NCI-H1694 (cell line): ENCODE results near the gene INPP4B.
"Not testable (repeated sequence)": the region's sequence is repeated elsewhere in the genome, so short reads cannot be mapped to it uniquely, and the experiment has no call there.

Source experiments
- DNase-seq: peaks from one replicate; lab custom pipeline; 2025; lab: John Stamatoyannopoulos, UW

The INPP4B gene

DNA sequence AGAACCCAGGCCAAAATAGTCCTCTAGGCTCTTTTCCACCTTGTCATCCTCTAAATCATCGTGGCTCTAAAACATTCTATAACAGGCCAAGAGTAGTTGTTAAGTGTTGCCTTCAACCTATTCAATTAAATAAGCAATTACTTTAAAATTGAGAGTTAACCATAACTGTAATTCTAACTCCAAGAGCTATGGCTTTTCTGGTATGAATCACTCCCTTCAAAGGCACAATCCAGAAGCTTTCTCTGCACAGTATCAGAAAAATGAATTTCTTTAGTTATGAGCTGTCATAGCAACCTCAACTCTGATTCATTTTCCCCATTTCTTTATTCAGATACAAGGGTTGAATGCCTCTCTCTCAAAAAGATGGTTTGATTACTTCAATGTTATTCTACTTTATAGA, 21.7 kb downstream of the INPP4B start:
- DNase-seq, result no peak

DNA sequence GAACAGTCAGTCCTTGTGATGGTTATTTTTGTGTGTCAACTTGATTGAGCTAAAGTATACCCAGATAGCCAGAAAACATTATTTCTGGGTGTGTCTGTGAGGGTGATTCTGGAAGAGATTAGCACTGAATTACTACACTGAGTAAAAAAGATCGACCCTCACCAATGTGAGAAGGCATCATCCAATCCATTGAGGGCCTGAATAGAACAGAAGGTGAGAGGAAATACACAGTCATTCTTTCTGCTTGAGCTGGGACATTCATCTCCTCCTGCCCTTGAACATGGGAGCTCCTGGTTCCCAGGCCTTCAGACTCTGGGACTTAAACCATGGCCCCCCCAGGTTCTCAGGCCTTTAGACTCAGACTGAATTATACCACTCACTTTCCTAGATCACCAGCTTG, 22.3 kb downstream of the INPP4B start:
- DNase-seq, result no peak

DNA sequence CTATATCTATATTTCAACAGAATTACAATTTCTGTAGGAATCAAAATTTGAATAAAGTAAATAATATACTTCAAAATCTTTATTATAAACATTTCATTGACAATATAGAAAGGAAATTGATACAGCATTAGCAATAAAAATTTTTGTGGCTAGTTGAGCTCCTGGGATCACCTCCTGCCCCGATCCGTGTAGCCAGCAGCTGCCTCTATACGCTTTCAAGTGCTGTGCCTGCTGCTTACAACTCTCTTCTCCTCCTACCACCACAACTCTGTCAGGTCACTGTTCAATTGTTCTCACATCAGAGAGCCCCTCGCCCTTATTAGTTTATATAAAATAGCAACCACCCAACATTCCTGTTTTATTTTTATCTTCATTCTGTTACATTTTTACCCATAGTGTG, 27.6 kb downstream of the INPP4B start:
- DNase-seq, result no peak

DNA sequence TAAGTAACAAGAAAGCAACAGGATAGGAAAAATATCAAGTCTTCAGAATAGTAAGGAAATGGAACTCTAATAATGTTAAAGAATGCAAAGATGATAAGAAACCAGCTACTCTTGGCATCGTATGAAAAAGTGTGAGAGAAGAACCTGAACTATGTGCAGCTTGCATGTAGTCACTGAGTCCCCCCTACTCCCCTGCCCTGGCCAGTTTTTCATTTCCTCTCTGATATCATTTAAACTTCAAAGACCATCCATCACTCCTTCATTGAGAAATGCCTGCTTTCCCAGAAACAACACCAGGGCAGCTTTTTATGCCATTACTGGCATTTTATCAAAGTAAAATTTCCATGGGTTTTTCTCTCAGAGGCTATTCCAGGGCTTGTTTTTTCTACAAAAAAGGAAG, 28.1 kb downstream of the INPP4B start:
- DNase-seq, result no peak

DNA sequence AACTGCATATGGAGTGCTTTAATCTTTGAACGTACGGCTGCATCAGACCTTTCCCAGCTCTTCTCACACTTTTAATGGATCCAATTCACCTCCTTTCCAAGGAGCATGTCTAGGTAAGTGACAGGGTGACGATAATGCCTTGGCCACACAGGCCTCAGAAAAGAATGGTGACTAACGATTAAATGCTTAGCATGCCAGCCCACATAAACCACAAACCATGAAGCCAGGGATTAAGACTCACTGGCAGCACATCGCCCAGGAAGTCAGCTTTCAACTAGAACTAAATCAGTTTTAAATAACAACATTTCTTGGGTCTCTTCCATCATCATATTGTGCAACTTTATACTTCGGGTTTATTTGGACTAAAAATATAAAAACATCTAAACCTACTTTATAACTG, 28.7 kb downstream of the INPP4B start:
- DNase-seq, result no peak

DNA sequence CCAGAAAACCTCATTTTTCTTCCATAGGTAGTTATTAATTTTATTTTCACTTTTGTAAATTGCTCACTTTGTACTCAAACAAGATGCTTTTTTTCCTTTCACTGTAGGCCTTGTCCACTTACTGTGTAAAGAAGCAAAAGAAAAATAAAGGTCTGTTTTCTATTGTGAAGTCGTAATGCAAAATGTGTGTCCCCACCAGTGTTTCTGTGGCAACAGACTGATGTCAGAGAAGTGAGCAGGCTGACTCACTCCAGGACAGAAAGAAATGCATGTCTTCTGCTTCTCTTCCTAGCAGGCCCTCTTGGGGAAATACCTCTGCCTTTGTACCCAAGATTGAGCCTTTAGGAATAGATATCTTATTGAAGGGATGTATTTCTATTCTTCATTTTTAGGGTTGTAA, 30.3 kb downstream of the INPP4B start:
- DNase-seq, result no peak

DNA sequence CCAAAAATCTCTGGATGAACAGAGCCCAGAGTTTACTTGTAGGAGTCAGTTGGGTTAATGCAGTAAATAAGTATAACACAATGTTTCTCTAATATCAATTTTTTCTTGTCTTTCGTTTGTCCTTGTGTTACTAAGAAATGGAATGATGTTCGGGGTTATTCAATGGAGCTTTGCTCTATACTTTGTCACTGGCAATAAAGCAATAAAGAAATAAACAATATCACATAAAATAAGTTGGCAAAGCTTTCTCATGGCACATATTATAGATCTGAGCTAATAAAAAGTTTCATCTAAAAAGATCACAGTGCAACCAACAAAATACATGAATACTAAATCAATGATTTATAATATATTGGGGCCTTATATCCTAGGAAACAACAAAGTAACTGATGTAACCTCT, 32.7 kb downstream of the INPP4B start:
- no peak for DNase-seq

DNA sequence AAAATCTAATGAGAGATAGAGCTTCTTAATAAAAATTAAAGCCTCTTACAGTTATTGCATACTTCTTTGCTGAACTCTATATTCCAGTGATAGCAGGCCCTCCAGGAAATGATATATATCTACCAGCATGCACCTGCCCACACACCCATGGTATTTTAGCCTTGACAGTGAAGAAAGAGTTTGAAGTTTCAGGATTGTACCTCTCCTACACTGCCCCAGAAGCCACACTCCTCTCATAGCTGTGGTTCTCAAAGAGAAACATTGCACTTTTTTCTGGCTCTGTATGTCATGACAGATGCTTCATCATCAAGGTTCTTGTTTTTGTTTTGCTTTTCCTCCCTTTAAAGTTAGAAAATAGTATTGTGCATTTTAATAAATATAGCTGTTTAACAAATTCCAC, 34.0 kb downstream of the INPP4B start:
- DNase-seq, result no peak

DNA sequence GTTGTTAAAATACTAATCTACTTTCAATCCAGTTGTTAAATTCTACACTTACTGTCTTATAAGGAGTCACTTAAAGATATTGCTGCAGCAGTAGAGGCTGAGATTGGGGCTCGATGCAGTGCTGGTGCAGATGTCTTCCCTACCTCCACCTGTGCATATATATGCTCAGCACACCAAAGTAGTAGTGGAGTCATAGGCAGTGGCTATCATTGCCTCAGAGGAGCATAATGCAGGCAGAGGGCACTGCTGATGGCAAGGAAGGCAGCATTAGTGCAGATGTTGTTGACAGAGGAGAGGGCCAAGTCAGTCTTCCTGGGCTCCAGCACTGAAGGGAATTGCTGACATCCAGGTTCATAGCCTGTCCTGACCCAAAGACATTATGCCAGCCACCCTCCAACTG, 35.1 kb downstream of the INPP4B start:
- DNase-seq, result no peak

DNA sequence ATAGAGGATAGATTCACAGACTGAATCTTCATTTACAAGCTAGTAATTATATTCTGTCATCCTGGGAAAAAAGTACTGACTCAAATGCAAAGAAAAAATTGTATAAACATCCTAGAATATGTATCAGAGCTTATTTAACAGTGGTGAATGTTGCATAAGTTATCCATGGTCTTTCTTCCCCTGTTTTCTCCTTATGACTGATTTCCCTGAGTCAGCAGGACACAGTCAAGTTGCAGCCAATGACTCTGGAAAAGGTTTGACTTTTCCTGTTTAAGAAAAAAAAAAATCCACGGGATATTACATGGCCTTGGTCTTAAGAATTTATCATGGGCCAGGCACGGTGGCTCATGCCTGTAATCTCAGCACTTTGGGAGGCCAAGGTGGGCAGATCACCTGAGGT, 36.5 kb downstream of the INPP4B start:
- no peak for DNase-seq

DNA sequence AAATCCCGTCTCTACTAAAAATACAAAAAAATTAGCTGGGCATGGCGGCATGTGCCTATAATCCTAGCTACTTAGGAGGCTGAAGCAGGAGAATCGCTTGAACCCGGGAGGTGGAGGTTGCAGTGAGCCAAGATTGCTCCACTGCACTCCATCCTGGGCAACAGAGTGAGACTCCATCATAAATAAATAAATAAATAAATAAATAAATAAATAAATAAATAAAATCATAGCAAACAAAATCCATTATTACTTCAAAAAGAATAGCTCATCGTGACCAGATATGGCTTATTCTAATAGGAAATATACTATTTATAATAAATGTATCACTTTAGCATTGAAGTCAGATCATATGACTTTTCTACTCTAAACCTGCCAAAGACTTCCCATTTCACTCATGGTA, 42.2 kb downstream of the INPP4B start:
- DNase-seq, result not testable (repeated sequence)

DNA sequence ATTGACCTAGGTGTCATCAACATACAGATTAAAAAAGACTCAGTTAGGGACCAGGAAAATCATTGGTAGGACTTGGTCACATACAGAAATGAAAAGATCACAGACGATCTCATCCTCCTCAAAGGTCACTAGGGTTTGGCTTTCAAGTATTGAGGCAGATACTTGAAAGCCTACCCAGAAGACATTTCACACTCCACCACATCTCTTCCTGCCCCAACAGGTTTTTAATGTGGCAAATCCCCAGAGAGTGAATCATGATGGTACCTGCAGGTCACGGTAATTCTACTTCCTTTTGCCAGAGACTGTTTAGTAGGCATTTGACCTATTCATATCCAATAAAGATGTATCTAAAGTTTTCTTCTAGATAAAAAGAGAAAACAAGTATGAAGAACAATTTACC, 44.1 kb downstream of the INPP4B start:
- DNase-seq, result no peak

DNA sequence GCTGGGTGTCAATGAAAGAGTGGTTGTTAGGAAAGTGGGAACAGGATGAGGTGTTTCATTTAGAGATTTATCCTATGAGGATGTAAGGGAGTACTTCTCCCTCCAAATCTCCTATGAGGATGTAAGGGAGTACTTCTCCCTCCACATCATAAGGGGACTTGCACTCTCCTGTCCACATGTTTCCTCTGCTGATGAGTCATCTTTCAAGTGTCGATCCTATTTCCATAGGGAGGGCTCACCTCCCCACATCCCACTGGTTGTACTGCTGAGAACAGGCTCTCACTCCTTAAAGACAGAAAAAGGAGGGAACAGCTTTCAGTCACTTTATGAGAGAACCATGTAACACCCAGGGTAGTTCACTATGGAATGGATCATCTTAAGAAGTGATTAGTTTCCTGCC, 65.0 kb downstream of the INPP4B start:
- no peak for DNase-seq

DNA sequence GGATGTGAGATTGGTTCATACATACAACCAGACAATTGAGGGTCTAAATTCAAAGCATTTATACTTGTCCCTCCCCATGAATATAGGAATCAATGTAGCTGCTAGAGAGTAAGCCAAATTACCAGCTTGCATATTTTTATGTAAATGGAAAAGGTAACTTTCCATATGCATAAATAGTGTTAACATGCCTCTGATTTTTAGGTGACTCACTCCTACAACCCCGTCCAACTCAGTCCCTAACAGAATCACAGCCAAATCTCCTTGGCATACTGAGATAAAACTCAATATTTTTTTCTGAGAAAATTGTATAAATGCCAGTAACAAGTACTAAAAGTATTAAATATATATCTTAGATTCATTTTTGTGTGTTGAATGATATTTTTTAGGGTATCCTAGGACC, 67.2 kb downstream of the INPP4B start:
- no peak for DNase-seq

DNA sequence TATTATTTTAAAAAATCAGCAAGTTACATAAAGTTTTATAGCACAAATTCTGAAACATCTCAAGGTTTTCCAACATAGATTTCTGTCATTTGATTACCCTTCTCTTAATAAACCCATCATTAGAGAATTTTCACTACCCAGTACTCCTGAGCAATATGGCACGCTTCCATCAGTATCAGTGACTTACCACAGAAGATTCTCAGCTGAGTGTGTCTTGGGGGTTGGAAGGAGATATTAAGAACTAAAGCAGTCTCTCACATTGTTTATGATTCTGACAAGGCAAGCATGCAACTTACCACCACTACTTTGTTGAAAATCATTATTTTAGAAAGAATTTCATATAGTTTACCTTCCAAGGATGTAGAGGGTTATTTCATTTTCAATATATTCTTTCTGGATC, 67.7 kb downstream of the INPP4B start:
- DNase-seq, result no peak

DNA sequence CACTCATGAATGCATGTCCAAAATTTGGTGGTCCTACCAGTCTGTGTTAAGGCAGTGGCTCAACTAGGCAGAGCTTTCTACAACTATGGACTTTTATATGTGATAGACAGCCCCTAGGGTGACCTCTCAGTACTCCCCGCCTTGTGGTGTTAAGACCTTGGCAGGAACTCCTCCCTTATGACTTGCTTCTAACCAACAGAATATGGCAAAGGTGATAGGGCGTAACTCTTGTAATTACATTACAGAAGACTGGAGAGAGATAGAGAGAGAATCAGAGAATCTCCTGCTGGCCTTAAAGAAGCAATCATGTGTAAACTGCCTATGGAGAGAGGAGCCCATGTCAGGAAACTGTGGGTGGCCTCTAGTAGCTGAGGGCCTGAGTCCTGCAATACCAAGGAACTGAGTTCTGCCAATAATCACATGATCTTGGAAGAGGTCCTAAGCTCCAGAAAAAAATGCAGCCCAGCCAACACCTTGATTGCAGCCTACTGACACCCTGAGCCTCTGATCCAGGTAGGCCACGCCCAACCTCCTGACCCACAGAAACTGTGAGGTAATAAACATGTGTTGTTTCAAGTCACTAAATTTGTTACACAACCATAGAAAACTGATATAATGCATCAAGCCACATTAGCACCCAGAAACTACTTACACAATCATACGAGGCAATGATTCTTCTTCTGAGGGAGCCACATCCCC, 68.9 kb downstream of the INPP4B start:
- no peak for DNase-seq

DNA sequence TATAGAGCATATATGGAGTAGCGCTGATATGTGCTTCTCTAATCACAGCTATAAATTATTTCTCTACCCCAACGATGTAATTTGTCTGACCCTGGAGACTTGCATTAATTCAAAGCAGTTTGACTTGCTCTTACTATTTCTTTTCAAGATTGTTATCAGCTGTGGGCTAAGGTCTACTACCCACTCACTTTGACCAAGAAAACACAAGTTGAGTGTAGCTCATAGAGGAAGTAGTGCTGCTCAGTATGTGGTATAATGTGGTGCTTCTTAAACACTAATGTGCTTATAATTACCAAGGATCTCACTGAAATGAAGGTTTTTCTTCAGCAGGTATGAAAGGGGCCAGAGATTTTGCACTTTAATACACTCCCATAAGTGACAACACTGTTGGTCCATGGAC, 70.1 kb downstream of the INPP4B start:
- DNase-seq, result no peak

DNA sequence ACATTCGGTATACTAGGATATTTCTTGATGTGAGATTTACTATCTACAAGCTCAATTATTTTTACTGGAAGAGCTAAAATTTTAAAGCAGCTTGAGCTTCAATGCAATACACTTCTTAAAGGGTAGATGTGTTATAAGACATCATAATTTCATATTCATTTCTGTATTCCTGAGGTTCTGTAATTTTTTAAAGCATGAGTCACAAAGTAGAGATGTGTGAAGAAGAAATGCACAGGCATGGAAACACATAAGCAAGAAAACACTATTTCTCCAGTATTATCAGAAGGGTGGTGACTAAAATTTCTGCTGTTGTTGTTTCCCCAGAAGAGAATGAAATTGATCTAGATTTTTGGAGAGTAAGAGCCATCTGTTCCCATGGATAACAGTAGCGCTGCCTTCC, 72.6 kb downstream of the INPP4B start:
- DNase-seq, result no peak

DNA sequence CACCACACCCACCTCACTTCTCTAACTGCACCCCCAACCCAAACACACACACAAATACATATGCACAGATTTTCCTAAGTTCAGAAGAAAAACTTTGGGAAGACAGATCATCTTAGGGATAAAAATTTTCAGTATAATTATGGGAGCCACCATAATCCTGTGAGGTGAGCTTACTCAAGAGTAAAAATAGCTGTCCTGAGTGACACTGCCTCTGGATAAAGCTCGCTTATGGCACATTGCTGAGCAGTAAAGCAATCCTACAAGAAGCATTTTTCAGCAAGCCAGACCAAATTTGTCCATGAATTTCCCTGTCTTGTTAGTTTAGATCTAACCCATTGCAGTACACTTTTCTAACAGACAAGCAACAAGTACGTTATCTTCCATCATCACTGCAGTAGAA, 83.8 kb downstream of the INPP4B start:
- DNase-seq, result no peak

DNA sequence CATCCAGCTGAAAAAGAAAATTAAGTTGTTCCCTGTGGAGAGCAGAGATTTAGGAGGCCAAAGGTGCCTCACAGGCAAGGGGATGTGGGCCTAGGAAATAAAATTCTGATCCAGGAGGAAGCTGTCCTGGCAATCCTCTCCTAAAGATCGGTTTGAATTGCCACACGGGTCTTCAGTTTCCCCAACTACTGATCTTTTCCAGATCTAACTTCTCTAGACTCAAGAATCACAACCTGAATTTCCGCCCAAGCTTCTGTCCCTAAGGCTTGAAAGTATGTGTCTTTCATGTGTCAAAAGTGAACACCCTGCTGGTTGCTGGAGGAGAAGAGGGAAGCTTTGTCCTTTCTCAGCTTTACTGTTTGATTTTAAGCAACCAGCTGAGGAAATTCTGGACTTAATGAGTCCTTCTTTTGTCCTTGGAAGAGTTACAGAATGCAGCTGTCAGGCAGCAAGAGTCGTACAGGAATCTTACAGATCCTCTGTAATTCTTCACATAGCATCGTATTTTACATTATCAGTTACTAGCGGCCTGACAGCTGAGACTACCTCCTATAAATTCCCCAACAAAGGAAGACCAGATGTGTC, 93.8 kb downstream of the INPP4B start:
- no peak for DNase-seq

DNA sequence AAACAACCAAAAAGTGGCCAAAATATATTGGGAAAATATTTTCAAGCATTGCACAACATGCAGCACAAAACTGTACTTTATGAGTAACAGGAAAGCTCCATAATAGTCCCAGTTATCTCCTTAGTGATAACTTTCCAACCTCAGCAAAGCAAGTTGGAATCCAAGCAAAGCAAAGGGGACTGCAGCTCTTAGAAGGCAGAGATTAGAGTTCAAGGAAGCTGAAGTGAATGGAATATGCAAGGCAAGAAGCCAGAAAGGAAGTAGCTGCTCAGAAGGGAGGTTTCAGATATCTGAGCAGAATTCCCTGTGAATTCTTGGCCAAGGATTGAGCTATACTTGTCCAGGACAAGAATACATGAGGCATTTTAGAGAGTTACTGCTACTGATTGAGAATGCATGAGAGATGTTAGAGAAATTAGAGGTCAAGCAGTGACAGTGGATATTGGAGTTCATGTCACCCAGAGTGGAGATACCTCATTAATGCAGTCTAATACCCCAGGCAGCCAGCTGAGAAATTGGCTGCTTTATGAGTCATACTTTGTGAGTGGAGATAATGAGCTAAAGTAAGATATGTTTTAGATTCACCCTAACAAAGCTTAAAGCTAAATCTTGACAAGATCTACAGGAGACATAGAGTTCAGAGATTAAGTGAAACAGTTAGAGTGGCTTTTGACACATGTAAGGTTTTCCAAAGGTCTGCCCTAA, 102.8 kb downstream of the INPP4B start:
- no peak for DNase-seq

DNA sequence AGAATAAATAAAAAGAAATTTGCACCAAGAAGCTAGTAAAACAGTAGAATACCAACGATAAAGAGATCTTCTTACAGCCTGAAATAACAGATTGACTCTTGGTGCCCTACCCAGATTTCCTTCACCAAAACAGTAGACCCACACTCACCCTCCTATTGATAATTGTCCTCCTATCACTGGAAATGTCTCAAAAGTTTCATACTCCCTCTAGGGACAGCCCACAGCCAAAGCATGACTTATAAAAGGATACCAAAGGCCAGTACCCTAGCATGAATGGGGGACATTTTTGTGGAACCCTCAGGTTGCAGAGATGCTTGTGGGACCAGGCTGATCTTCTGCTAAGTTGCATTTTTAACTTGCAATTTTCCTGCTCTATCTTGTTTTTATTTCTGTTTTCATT, 104.1 kb downstream of the INPP4B start:
- no peak for DNase-seq

DNA sequence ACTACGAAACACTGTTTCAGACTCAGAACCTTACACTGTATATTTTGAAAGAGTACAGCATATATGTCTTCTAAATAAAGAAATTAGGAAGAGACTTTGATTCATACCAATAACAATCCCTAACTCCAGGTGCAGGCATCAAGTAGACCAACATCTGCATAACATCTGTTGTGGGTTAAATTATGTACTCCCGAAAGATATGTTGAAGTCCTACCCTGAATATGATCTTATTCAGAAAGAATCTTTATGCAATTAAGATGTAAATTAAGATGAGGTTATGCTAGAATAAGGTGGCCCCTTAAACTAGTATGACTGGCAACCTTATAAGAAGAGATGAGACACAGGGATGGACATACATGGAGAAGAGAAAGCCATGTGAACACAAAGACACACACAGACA, 117.9 kb downstream of the INPP4B start:
- DNase-seq, result no peak

DNA sequence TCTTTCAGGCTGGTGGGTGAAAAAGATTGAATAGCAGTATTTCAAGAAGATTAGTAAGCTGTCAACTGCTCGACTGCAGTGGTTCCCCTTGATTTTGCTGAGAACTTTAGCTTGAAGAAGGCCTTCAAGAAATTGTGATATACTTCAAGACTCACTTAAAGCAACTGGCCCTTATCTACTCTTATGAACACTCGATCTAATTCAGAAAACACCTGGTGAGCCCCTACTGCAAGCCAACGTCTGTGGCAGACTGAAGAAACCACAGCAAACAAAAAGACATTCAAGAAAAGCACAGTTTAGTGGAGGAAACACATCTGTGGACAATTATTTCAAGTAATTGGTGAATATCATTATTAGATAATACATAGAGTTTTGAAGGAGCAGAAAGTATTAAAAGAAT, 119.0 kb downstream of the INPP4B start:
- DNase-seq, result no peak
